GM10266 (cell line): ENCODE results near the gene ZNF207.
"Not testable (repeated sequence)": the region's sequence is repeated elsewhere in the genome, so short reads cannot be mapped to it uniquely, and the experiment has no call there.

ENCODE experiments used
- DNase-seq: peaks from one replicate; pipeline ENCODE4 v3.0.0; 2012; ENCODE audit errors: extremely low spot score
- CTCF ChIP-seq: IDR thresholded peaks from 2 replicates; pipeline ENCODE4 v1.5.1; 2012; ENCODE audit warnings: mild to moderate bottlenecking, low read depth; ENCODE audit not compliant: control insufficient read depth, insufficient read depth; ENCODE audit errors: missing control alignments

ZNF207 gene

GRCh38 chr17:32370426-32370825 lies 20.5 kb downstream of the ZNF207 start:
- no peak for TF ChIP-seq CTCF
- no peak for DNase-seq

DNA sequence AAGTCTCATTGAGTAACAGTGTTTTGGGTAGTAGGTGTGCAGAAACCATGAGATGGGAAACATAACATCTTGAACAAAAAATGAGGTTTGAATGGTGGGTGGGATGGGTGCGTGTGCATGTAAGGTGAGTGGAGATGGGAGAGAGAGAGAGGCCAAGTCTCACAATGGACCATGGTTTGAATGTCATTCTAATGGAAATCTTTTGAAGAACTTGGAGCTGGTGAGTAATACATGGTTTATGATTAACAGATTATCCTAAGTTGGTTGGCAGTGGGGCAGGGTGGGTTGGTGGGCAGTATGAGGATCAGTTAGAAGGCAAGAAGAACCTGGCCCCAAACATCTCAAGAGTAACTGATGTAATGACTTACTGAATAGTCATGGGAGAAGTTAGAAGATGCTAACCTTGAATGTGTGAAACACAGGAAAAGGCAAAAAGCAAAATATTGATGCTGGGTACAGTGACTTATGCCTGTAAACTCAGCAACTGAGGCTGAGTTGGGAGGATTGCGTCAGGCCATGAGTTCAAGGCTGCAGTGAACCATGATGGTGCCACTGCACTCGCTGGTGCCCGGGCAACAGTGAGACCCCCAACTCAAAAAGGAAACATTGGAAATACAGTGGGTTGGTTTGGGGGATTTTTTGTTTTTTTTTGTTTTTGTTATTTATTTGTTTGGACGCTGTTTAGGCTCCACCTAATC lies 32.7 kb downstream of the ZNF207 start:
- DNase-seq, result no peak
- no peak for TF ChIP-seq CTCF

- no peak for TF ChIP-seq CTCF
- DNase-seq, result no peak
Measured at GRCh38 chr17:32383926-32384434, 34.0 kb downstream of the ZNF207 start.

GRCh38 chr17:32385121-32385520 lies 35.2 kb downstream of the ZNF207 start:
- TF ChIP-seq CTCF, result no peak
- no peak for DNase-seq

GRCh38 chr17:32385971-32386370 lies 36.0 kb downstream of the ZNF207 start:
- no peak for DNase-seq
- no peak for TF ChIP-seq CTCF

DNA sequence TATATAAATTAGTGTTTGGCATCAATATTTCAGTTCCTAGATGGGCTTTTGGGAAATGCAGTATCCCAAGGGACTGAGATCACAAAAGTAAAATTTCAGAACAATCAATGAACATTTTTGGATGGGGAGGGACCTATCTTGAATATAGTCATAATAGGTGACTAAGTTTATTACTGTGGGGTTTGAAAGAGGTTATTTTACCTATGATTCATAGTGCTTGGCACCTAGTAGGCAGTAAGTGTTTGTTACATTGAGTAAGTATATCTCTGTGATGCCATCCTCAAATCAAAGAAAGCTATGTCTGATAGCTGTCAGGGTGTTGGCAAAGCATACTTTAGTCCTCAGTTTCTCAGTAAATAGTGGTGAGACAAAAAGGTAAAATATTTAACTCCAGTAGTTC lies 36.9 kb downstream of the ZNF207 start:
- no peak for DNase-seq
- TF ChIP-seq CTCF, result no peak

GRCh38 chr17:32388128-32388527 lies 38.2 kb downstream of the ZNF207 start:
- not testable (repeated sequence) for DNase-seq
